CD4-positive, alpha-beta T cell treated with Interleukin-4 for 4 hours (primary cell): Measurements from ENCODE around the gene TMEM138.

Experiments used
- DNase-seq: peaks from one replicate; pipeline ENCODE4 v3.0.0-alpha.2; 2020

Gene TMEM138

GRCh38 chr11:61411589-61411988 is 49.4 kb downstream of the TMEM138 start:
- DNase-seq, result no peak

- DNase-seq, result no peak
Observed at GRCh38 chr11:61413496-61413895, 51.3 kb downstream of the TMEM138 start.

GRCh38 chr11:61414547-61414946 is 52.4 kb downstream of the TMEM138 start:
- DNase-seq, result no peak

GRCh38 chr11:61415381-61415780 is 53.2 kb downstream of the TMEM138 start:
- no peak for DNase-seq

GRCh38 chr11:61416941-61417340 is 54.8 kb downstream of the TMEM138 start:
- DNase-seq, result no peak

GRCh38 chr11:61417670-61418069 is 55.5 kb downstream of the TMEM138 start:
- DNase-seq, result no peak

- DNase-seq, result no peak
Observed at GRCh38 chr11:61418136-61418535, 56.0 kb downstream of the TMEM138 start.
